Measurements from ENCODE around the gene ANKRD55.

Gene ANKRD55

GRCh38 chr5:56070851-56071465 is 162.2 kb downstream of the ANKRD55 start:
- no peak overlapping the region for H3K4me3 ChIP-seq (ENCODE audit: low read depth, low read length)
- DNase-seq (ENCODE audit: low read depth): no peak
- no peak for TF ChIP-seq CTCF (conservative IDR thresholded peaks at IDR 0.05; ENCODE audit: low read depth, low read length)

GRCh38 chr5:56069652-56070226 is 163.4 kb downstream of the ANKRD55 start:
- no peak overlapping the region for H3K4me3 ChIP-seq (ENCODE audit: low read depth, low read length)
- no peak for TF ChIP-seq CTCF (conservative IDR thresholded peaks at IDR 0.05; ENCODE audit: low read depth, low read length)
- no peak for DNase-seq (ENCODE audit: low read depth)

- DNase-seq (ENCODE audit: low read depth): no peak
- TF ChIP-seq CTCF (conservative IDR thresholded peaks at IDR 0.05; ENCODE audit: low read depth, low read length): no peak
- no peak overlapping the region for H3K4me3 ChIP-seq (ENCODE audit: low read depth, low read length)
Observed at GRCh38 chr5:56066931-56067450, 166.1 kb downstream of the ANKRD55 start.

- no peak overlapping the region for H3K4me3 ChIP-seq (ENCODE audit: low read depth, low read length)
- TF ChIP-seq CTCF (conservative IDR thresholded peaks at IDR 0.05; ENCODE audit: low read depth, low read length): no peak
- no peak for DNase-seq (ENCODE audit: low read depth)
Observed at GRCh38 chr5:56064984-56065383, 168.1 kb downstream of the ANKRD55 start.

- TF ChIP-seq CTCF (conservative IDR thresholded peaks at IDR 0.05; ENCODE audit: low read depth, low read length): no peak
- DNase-seq (ENCODE audit: low read depth): no peak
- H3K4me3 ChIP-seq (ENCODE audit: low read depth, low read length): no peak overlapping the region
Observed at GRCh38 chr5:56060276-56061110, 172.6 kb downstream of the ANKRD55 start.

GRCh38 chr5:56059854-56060253 is 173.3 kb downstream of the ANKRD55 start:
- TF ChIP-seq CTCF (conservative IDR thresholded peaks at IDR 0.05; ENCODE audit: low read depth, low read length): no peak
- no peak for DNase-seq (ENCODE audit: low read depth)
- no peak overlapping the region for H3K4me3 ChIP-seq (ENCODE audit: low read depth, low read length)

Data from choroid plexus epithelial cell (primary cell).